HepG2 (cell line): ENCODE measurements around the gene MMP28. TPM values are rescaled to one million over a fixed set of nuclear protein-coding genes. Genes with fewer than 3 reads are reported as not detected.

Source experiments
- ATAC-seq: fragments of 200-7000 bp; cut with Tn5 transposase; 3 replicates; pipeline ENCODE4 v1.9.1; 2020; ENCODE audit warnings: mild to moderate bottlenecking, moderate library complexity
- BruUV-seq: library from RNA; stranded (reverse); fragments of 400-500 nt; replicated peaks from 2 replicates; lab custom pipeline; 2021; lab: Mats Ljungman, UMichigan
- CTCF ChIA-PET: fragments of 300-600 bp; formaldehyde crosslinking; extraction: SDS; loops from one replicate; lab custom pipeline; 2021; ENCODE audit warnings: low total read pairs, inconsistent platforms, low intra/inter-chr PET ratio; lab: Yijun Ruan, JAX
- POLR2A ChIA-PET: fragments of 350-600 bp; sonication (Branson Sonifier 250); formaldehyde crosslinking; loops from one replicate; lab custom pipeline; 2020; ENCODE audit warnings: antibody characterized with exemption, inconsistent platforms; lab: Yijun Ruan, JAX
- DNase-seq: peaks from one replicate; pipeline ENCODE4 v3.0.0-alpha.2; 2015; ENCODE audit warnings: low spot score
- FAIRE-seq: peaks from 3 replicates; lab custom pipeline; 2011; peaks lifted over from hg19 to GRCh38; lab: Jason Lieb, UNC
- H2AFZ ChIP-seq: one replicate; pipeline ENCODE4 v1.6.1; 2011; ENCODE audit warnings: low read length, inconsistent platforms
- H3K27ac ChIP-seq: fragments of 300-600 bp; 3 replicates; pipeline ENCODE4 v1.8.0; 2011; ENCODE audit warnings: mixed run types, mild to moderate bottlenecking, mixed read lengths, low read length, inconsistent platforms; ENCODE audit not compliant: insufficient read depth; ENCODE audit errors: extremely low read length
- H3K27me3 ChIP-seq, 2 experiments: fragments of 200-600 bp in 1 of 2; 2 replicates in 1 of 2; 3 replicates in 1 of 2; pipeline versions ENCODE4 v1.6.0 to v1.8.0; 2011; ENCODE audit warnings: low read length in 2 of 2, mild to moderate bottlenecking in 2 of 2, moderate library complexity in 2 of 2, inconsistent platforms in 1 of 2; ENCODE audit not compliant: insufficient read depth in 2 of 2, control insufficient read depth in 1 of 2
- H3K36me3 ChIP-seq, 2 experiments: fragments of 200-600 bp in 1 of 2; replicated peaks in 1 of 2; 2 replicates in 1 of 2; 3 replicates in 1 of 2; pipeline versions ENCODE4 v1.5.1 to v1.8.0; 2011; ENCODE audit warnings: low read length in 2 of 2, inconsistent platforms in 1 of 2; ENCODE audit not compliant: insufficient read depth in 2 of 2, control insufficient read depth in 1 of 2
- H3K4me1 ChIP-seq: 2 replicates; pipeline ENCODE4 v1.5.1; 2012; ENCODE audit warnings: low read length, inconsistent platforms; ENCODE audit not compliant: insufficient read depth
- H3K4me2 ChIP-seq: 2 replicates; pipeline ENCODE4 v1.6.0; 2011; ENCODE audit warnings: low read depth, low read length, inconsistent platforms
- H3K4me3 ChIP-seq, 3 experiments: fragments of 200-600 bp in 1 of 3; sonication (generic), shearing (Covaris generic) in 1 of 3; replicated peaks in 1 of 3; 2 replicates each; pipeline ENCODE4 v1.5.1; 2011 to 2016; ENCODE audit warnings: low read length in 3 of 3, inconsistent platforms in 2 of 3, low read depth in 2 of 3, mild to moderate bottlenecking in 2 of 3, control low read depth in 1 of 3, mixed read lengths in 1 of 3; ENCODE audit not compliant: insufficient read depth in 1 of 3
- H3K79me2 ChIP-seq: one replicate; pipeline ENCODE4 v1.6.1; 2011; ENCODE audit warnings: low read length, inconsistent platforms; ENCODE audit not compliant: insufficient read depth
- H3K9ac ChIP-seq: 2 replicates; pipeline ENCODE4 v1.6.0; 2011; ENCODE audit warnings: mild to moderate bottlenecking, low read depth, low read length, inconsistent platforms; ENCODE audit not compliant: insufficient read depth
- H3K9me3 ChIP-seq: 2 replicates; pipeline ENCODE4 v1.5.1; 2012; ENCODE audit warnings: mild to moderate bottlenecking, low read length
- H4K20me1 ChIP-seq: 2 replicates; pipeline ENCODE4 v1.6.0; 2011; ENCODE audit warnings: inconsistent platforms, mild to moderate bottlenecking, low read length, moderate library complexity; ENCODE audit not compliant: insufficient read depth
- HNF4A ChIP-seq: sonication (generic); formaldehyde crosslinking; IDR thresholded peaks from 2 replicates; pipeline ENCODE4 v1.4.0; 2020; ENCODE audit warnings: missing genetic modification reagents
- HNRNPK ChIP-seq: fragments of 200-400 bp; formaldehyde crosslinking; IDR thresholded peaks from 2 replicates; pipeline ENCODE4 v1.6.1; 2018; ENCODE audit warnings: low read length, low read depth, moderate library complexity, mild to moderate bottlenecking; ENCODE audit not compliant: poor library complexity, severe bottlenecking
- PAXIP1 ChIP-seq: sonication (generic); formaldehyde crosslinking; conservative IDR thresholded peaks from 2 replicates; pipeline ENCODE4 v1.4.0; 2020; ENCODE audit warnings: mild to moderate bottlenecking, missing genetic modification reagents, moderate library complexity
- SNAPC5 ChIP-seq: sonication (generic); formaldehyde crosslinking; IDR thresholded peaks from 2 replicates; pipeline ENCODE4 v1.8.1; 2023; ENCODE audit warnings: mild to moderate bottlenecking, missing genetic modification reagents, borderline replicate concordance
- SYNCRIP ChIP-seq: fragments of 200-400 bp; formaldehyde crosslinking; IDR thresholded peaks from 2 replicates; pipeline ENCODE4 v1.6.1; 2018; ENCODE audit warnings: mild to moderate bottlenecking, low read depth, low read length; ENCODE audit not compliant: insufficient read depth
- ZBTB26 ChIP-seq: IDR thresholded peaks from 2 replicates; pipeline ENCODE4 v1.6.1; 2016; ENCODE audit warnings: missing compliant biosample characterization, missing genetic modification reagents, borderline replicate concordance
- ZNF382 ChIP-seq: sonication (generic); formaldehyde crosslinking; IDR thresholded peaks from 2 replicates; pipeline ENCODE4 v1.5.0; 2020; ENCODE audit warnings: missing genetic modification reagents, mild to moderate bottlenecking, borderline replicate concordance
- ZNF513 ChIP-seq: sonication (generic); formaldehyde crosslinking; conservative IDR thresholded peaks from 2 replicates; pipeline ENCODE4 v1.5.0; 2020; ENCODE audit warnings: missing genetic modification reagents
- ZNF652 ChIP-seq: IDR thresholded peaks from 2 replicates; pipeline ENCODE4 v1.6.1; 2016; ENCODE audit warnings: low read depth, borderline replicate concordance
- ZNF773 ChIP-seq: sonication (generic); formaldehyde crosslinking; IDR thresholded peaks from 2 replicates; pipeline ENCODE4 v1.4.0; 2020; ENCODE audit warnings: missing genetic modification reagents, borderline replicate concordance
- WGBS: methylation state at CpG from one replicate; pipeline ENCODE4 v1.1.6; 2017; ENCODE audit warnings: low lambda C conversion rate; 5-methylcytosine and 5-hydroxymethylcytosine counted together
- in situ Hi-C: cut with HindIII; loops from 2 replicates; pipeline ENCODE4 v1.10.0; 2017; ENCODE audit warnings: low pct_unique_long_range_greater_than_20kb; ENCODE audit not compliant: extremely low pct_ligation_motif_present
- intact Hi-C: fragments of 100-400 bp; cut with micrococcal nuclease; formaldehyde crosslinking; loops from one replicate; pipeline ENCODE4 v1.10.0; 2022; ENCODE audit not compliant: unreplicated experiment
- polyA plus RNA-seq, 8 experiments: library from polyadenylated mRNA; depleted of rRNA in 3 of 8; stranded (reverse) in 7 of 8; unstranded in 1 of 8; fragments of >200 nt; fragmentation: Illumina TruSeq in 4 of 8; extraction: Trizol in 4 of 8; gene quantifications; 2 replicates each; pipeline versions ENCODE4 v1.2.1 to v1.2.3, GENCODE V29; 2011 to 2016; ENCODE audit warnings: low read depth in 4 of 8, missing spikeins in 1 of 8, mixed read lengths in 1 of 8; ENCODE audit not compliant: insufficient read depth in 1 of 8
- total RNA-seq, 5 experiments: library from RNA; depleted of rRNA; stranded (reverse); fragments of >200 nt; fragmentation: Illumina TruSeq; extraction: Trizol; gene quantifications; 2 replicates each; pipeline ENCODE4 v1.2.3, GENCODE V29; 2016; ENCODE audit warnings: low read depth in 1 of 5

MMP28 gene
- total and polyA plus RNA-seq, 2 of the 13 experiments (the other 11 are each of a cell fraction or from before 2014, with no cell fraction given), result not detected

- TF ChIP-seq ZBTB26 (peak; percentile 91), ZNF773 (CRISPR knock-in tag) (no peak), ZNF652 (CRISPR knock-in tag) (no peak), HNF4A (CRISPR knock-in tag) (peak; percentile 44; the same call in 1 of the 2 replicates), PAXIP1 (0 out of 2 replicates have a peak, but pooled peaks have one; percentile 24)
Observed at GRCh38 chr17:35761601-35762000, 33.8 kb downstream of the MMP28 start (continued).

DNA sequence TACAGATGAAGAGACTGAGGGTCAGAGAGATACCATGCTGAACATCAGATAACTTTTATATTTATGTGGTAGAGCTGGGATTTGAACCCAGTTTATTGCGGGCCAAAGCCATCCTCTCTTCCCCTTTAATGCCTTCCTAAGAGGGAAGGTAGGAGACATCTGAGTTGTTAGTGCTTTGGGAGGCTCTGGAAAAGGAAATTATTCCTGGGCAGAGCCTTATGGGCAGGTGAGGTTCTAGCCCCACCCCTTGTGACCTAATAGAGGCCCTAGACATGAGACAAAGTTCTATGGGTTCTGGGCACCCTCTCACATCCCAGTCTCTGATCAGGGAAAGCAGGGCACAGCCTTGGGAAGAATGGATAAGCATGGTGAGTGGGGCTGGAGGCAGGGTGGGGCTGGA is 34.9 kb downstream of the MMP28 start, which contains the start of gene C17orf50:
C17orf50 (plus strand) TSS at position 301 of the 400 bp plus-strand sequence; CDS start at position 356, 55 bp downstream.
- peak within 1 kb of the TSS in 1 of 3 experiments; percentile 3; a peak in 1 of 6 replicates for H3K4me3 ChIP-seq
- DNase-seq (no peak), FAIRE-seq (no peak), ATAC-seq (no peak)
- in situ Hi-C loops (loop anchor here (5.0 kb wide), 1 partner anchor 47 kb away; the partner anchor contains the start of gene TAF15), intact Hi-C loops (no loop called here)
- peaks cover 0 to 8% of the 10 kb centered on the region in 2 experiments; a peak in 2 of 5 replicates for H3K27me3 ChIP-seq
- no peaks in the 10 kb centered on the region for H3K9me3 ChIP-seq
- H3K4me2 ChIP-seq, result peak within 1 kb of the TSS; percentile 38
- no TSS peak for BruUV-seq
- TF ChIP-seq ZNF513 (CRISPR knock-in tag) (no peak), SNAPC5 (no peak), HNRNPK (no peak), SYNCRIP (no peak), ZNF382 (no peak)
- POLR2A ChIA-PET, result interaction anchor here (4.5 kb wide), 1 partner anchor 49 kb away, joined by 60 read pairs; the partner anchor contains the start of gene TAF15
- CTCF ChIA-PET, result no interaction called here
- no peaks in the 10 kb centered on the region for H3K79me2 ChIP-seq
- no peak within 1 kb of the TSS for H3K9ac ChIP-seq
- no peak within 1 kb of the TSS for H2AFZ ChIP-seq
- H3K27ac ChIP-seq, result no peak within 1 kb of the TSS
- H3K4me1 ChIP-seq, result peaks cover 28% of the 10 kb centered on the region
- no peaks in the 10 kb centered on the region for H3K36me3 ChIP-seq
- 75% methylated on average over 1 of the region's 1 CpG for WGBS
- H4K20me1 ChIP-seq, result no peaks in the 10 kb centered on the region
